Epidermal melanocyte (primary cell): Measurements from ENCODE around the gene TSPAN17.

Source experiments
- DNase-seq: peaks from one replicate; pipeline ENCODE4 v3.0.0; 2011; ENCODE audit warnings: low spot score; ENCODE audit not compliant: insufficient read length

The TSPAN17 gene

DNA sequence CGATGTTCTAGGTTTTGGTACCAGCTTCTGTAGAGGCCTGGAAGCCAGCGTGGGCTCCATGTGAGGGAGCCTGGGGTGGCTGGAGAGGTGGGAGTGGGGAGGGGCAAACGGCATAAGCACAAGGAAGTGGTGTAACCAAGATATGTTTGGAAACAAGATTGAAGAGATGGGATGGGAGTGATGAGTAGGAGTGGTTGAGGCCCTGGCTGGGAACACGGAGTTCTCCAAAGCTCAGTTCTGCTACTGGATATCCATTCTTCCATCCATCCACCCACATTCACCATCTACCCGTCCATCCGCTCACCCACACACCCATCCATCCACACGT is 12.2 kb downstream of the TSPAN17 start:
- DNase-seq: no peak

DNA sequence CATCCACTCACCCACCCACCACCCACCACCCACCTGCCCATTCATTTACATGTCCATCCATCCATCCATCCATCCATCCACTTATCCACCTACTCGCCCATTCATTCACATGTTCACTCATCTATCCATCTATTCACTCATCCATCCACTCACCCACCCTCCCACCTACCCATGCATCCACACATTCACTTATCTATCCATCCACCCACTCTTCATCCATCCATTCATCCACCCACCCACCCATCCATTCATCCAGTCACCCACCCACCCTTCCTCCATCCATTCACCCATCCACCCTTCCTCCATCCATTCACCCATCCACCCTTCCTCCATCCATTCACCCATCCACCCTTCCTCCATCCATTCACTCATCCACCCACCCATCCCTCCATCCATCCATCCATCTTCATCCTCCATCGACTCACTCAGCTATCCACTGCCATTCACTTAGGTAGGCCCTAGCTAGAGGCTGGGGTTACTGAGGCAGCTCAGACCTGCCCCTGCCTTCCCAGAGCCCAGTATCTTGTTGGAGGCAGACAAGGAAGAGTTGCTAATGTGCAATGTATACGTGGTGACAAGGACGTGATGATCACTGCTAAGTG is 12.7 kb downstream of the TSPAN17 start:
- no peak for DNase-seq

DNA sequence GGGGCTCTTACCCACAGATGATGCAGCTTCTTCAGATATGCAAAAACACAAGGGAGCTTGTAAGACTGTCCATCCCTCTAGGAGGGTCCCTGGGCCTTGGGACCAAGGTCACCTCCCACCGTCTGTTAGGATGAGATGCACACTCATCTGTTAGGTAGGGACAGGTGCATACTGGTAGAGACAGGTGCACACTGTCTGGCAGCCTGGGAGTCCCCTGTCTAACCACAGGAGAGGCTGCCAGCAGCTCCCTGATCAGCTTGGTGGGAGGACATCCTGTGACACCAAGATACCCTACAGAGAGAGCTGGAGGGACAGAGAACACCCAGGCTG is 13.2 kb downstream of the TSPAN17 start:
- no peak for DNase-seq

DNA sequence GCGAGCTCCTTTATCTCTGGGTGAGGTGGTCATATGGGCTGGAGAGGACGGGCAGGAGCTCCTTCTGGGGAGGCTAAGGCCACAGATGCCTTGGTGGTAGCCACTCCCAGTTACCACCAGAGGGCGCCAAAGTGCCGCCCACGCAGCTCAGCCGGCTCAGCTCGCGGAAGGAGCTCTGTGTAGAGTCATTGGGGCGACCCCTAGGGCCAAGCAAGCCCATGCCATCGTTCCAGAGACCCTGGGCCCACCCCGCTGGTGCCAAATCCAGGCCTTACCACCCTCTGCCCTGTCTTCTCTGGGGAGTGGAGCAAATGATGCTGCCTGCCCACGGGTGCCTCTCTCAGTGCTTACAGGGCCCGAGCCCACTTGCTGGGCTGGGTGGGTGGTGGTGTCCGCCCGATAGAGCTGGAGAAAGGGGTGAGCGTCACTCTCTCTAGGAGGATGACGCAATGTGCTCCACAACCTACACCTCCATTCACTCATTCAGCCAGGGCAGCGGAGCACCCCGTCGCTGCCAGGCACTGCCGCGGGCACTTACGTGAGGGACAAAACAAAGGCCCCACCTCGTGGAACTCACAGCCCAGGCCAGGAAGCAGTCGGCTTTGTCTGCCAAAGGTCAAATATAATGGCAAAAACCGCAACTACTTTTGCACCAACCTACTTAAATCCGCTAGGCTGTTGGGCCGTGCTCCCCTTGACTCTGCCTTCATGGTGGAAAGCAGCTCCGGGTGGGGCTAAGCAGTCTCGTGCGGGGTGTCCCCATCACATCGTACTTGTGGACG is 13.8 kb downstream of the TSPAN17 start:
- peak; percentile 93 for DNase-seq

DNA sequence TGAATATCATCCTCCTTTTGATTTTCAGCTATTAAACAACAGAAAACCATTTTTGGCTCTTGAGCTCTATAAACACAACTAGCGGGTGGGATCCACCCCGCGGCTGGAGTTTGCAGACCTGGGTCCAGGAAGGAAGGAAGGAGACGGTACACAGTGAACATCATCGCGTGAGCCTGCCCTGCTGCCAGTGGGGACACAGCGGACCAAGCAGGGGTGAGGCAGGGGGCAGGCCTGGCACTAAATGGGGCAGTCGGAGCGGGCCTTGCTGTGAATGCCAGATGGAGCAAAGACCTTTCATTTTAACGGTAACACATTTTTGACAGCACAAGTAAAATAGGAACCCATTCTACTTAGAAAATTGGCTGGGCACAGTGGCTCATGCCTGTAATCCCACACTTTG is 14.4 kb downstream of the TSPAN17 start:
- no peak for DNase-seq

DNA sequence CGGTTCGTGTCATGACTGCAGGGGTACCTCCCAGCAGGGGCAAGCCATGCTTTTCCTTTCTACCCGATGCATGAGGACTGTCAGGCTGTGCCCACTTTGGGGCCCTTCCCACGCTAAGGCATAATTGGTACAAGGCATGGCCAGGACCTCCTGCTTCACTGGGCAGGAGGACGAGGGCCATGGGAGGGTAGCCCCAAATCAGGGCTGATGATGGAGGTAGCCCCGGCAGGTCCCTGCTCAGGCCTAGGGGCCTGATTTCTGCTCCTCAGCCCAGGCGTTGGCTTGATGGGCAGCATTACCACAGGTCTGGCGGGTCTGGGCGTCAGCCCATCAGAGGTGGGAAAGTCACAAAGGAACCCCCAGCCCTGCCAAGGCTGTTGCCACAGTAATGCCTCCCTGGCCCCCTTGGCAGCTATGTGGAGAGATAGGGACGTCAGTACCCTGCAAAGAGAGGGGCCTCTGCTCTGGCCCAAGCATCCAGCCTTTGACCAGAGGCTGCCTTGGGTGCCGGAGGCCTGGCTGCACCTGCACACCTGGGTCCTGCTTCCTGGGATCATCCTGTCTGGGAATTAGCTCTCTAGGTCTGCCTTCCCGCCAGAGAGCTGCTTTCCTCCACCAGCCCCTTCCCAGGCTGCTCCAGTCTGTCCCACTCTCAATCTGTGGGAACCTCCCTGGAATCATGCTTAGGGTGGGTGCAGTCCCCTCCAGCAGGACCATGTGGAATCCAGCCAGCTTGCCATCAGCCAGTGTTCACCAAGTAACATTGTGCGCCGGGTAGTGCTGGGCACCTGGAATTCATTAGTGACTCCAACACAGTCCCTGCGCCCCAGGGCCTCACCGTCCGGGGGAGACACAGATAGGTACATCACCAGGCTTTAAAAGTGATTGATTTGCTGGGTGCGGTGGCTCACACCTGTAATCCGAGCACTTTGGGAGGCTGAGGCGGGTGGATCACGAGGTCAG is 15.4 kb downstream of the TSPAN17 start:
- DNase-seq: no peak

DNA sequence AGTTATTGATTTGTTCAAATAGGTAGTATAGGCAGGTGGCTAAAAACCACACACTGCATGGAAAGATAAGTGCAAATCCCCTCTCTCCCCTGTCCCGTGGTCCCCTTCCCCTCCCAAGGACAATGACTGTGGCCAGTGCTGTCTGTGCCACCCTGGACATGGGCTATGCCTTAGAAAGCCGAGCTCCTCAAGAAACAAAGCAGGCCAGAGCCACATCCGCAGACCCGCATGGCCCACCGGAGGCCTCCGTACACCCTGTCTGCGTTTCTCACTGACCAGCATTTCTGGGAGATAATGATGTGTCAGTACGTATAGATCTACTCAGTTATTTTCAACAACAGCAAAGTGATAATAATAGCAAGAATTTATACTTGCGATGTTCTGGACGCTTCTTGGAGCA is 16.3 kb downstream of the TSPAN17 start:
- no peak for DNase-seq

DNA sequence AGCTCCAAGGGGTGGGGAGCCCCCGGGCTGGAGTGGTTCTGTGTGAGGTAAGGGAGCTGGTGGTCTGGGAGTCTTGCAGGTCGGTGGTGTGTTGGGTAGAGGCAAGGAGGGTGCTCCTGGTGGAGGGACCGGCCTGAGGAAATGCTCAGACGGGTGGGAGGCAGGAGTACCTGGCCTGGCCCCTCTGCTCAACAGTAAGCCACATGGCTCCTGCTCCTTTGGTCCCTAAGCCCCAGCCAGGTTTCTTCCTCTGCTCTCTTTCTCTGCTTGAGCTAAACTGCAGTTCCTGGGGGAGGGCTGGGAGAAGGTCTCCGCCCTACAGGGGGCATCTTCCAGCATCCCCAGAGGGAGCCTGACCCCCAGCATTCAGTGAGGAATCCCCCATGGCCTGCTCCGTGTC is 17.2 kb downstream of the TSPAN17 start:
- DNase-seq: no peak

DNA sequence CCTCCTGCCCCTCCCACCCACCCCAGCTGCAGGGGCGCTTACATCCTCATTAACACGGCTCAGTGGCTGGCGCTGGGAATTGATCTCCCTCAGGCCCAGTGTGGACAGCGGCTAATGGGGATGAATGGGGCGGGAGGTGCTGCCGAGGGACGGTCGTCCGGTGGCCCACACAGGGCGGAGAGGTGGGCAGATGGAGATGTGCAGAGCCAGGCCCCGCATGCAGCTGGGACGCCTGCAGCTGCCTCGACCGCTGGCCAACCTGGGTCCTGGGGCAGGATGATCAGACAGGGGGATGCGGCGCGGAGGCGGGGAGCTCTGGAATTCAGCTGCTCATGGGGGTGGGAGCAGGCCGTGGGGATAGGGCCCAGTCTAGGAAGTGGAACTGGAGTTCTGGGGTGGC is 17.6 kb downstream of the TSPAN17 start:
- no peak for DNase-seq

DNA sequence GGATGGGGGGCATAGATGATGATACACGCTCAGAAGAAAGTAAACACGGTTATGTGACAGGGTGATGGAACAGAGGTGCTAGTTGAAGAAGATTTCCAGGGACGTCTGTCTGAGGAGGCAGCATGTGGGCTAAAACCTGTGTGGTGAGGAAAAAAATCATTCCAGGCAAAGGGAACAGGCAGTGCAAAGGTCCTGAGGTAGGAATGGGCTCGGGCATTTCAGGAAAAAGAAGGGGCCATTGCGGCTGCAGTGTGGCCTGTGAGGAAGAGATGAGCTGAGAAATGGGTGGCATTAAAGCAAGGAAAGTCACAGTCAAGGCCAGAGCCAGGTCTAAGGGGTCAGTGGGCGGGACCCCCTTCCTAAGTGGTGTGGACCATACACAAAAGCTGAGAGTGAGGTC is 18.2 kb downstream of the TSPAN17 start:
- DNase-seq: no peak

DNA sequence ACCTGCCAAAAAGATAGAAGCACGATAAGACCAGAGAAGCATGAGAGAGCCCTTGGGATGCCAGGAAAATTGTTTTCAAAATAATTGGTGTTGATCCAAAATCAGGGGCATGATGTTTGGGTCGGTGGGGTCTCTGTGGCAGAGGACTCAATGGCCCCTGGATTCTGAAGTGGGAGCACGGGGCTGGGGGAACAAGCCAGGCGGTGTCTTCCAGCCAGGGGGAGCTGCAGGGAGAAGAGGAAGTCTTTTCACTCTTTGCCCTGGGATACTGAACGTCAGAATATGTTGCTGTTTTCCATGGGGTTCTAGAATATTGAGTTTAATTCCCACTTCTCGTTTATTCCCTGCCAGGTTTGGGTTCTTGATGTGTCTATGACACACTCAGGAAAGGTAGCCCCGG is 20.4 kb downstream of the TSPAN17 start:
- no peak for DNase-seq

DNA sequence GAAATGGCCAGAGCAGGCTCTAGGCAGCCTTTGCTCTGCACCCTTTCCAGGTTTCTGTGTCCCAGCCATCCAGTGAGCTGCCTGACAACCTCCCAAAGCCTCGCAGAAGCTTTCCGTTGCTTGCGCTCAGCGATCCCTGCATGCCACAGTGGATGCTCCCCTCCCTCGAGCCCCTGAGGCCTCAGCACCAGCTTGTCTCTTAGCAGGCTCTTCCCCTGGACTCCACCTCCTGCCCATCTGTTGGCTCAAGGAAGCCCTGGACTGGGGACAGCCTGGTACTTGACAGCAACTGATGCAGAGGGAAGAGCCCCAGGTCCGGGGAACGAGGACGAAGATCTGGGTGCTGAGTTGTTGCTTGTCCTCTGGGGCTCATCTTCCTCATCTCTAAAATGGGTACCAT is 23.2 kb downstream of the TSPAN17 start:
- no peak for DNase-seq

DNA sequence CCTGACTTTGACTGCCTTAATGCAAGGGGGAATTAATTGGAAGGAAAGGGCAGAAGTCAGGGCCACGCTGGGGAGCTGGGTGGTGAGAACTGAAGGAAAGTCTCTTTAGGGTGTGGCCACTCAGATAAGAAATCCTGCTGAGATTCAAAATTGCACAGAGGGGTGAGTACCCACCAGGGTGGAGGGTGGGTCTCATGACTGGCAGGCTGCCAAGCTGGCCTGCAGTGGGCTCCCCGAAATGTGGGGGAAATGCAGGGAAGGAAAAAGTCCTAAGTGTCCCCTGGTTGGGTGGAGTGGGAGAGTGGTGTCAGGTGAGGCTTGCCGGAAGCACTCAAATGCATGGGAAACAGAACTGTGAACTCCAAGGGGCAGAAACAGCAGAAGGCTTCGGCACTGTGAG is 24.1 kb downstream of the TSPAN17 start:
- DNase-seq: no peak

DNA sequence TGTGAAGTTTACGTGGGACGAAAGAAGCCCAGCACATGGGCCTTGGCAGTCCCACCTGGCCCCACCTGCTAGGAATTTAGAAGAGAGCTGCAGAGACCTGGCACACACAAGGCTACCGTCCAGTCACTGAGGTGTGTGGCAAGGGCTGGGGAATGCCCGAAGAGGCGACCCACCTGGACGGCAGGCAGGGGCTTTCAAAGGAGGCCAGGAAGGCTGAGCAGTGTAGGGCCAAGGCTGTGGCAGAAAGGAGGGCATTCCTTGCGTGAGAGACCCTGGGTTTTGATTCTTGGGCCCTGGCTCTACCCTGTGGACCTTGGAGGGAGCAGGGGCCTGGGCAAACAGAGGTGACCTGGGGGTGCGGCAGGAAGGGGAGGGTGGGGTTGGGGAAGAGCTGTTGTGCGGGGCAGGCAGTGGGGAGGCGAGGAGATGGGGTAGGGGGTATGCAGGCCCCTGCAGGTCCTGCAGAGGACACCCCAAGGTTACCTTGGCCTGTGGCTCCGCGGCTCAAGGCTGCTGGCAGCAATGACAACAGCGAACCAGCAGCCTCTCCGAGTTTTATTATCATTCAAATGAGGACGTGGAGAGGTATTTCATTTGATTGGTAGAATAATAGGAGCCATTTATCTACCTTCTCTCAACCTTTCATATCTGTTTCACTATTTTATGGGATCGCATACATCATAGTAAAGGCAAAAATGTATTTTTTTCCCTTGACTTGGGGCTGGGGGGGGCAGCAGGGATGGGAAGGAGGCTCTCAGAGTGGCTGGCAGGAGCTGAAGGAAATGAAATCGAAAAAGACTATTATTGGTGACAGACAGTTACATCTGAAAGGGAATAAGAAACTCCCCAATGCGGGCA is 24.8 kb downstream of the TSPAN17 start:
- no peak for DNase-seq

DNA sequence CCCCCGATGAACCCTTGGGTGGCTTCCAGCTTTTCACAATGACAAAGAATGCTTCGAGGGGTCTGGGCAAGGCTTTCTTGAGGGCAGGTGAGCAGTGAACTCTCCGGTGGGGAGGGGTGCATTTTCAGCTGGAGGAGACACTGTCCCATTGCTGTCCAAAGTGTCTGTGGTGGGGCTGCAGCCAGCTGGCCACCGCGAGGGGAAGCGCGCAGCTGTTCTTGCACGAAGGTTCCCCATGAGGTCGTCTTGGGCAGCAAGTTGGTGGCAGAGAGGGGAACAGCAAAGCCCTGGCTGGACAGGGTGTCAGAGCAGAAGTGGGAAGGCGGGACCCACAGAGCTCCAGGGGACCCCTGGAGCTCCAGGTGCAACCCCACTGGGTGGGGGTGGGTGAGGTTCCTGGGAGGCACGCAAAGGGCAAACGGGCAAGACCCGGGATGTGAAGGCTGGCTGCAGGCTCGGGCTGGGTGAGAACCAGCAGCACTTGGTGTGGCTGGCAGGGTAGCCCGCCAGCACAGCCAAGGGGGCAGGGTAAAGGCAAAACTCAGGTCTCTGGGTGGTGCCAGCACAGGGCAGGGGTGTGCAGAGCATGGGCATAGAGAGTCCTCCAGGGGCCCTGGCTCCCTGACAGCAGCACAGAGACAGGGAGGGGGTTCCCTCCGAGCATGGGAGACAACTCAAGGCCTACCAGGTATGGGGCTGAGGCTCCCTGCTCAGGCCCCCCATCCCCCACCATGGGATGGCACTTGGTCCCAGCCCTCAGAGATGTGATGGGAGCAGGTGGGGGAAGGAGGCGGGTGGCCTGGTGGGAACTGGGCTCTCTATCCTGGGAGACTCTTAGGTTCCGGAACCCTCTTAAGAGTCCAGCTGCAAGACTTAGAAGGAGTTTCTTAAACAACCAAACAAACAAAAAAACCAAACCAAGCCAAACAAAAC is 26.6 kb downstream of the TSPAN17 start:
- no peak for DNase-seq

DNA sequence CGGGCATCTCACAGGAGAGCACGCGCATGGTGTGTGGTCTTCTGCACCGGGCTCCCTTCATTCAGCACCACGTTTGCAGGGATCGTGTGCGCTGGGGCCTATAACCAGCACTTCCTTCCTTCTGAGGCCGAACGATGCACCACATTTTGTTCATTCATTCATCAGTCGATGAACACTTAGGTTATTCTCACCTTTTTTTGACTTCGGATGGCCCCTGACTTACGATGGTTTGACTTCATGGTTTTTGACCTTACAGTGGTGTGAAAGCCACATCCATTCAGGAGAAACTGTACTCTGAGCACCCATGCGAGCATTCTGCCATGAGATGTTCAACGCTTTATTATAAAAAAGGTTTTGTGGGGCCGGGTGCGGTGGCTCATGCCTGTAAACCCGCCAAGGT is 27.5 kb downstream of the TSPAN17 start:
- no peak for DNase-seq

DNA sequence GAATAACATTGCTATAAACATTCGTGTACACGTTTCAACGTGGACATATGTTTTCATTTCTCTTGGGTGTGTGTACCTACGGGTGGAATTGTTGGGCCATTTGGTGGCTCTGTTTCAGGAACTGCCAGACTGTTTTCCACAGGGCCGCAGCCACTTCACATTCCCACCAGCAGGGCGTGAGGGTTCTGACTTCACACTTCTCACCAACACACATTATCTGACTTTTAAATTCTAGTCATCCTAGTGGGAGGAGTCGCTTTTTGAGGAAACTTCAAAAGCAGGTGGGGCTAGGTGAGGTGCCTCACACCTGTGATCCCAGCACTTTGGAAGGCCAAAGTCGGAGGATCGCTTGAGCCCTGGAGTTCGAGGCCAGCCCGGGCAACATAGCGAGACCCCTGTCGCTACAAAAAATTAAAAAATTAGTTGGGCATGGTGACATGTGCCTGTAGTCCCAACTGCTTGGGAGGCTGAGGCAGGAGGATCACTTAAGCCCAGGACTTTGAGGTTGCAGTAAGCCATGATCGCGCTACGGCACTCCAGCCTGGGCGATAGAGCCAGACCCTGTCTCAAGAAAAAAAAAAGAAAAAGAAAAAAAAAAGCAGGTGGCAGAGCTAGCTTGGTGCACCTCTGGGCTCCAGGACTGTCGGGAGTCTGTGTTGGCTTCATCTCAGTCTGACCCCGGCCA is 28.5 kb downstream of the TSPAN17 start:
- DNase-seq: no peak

DNA sequence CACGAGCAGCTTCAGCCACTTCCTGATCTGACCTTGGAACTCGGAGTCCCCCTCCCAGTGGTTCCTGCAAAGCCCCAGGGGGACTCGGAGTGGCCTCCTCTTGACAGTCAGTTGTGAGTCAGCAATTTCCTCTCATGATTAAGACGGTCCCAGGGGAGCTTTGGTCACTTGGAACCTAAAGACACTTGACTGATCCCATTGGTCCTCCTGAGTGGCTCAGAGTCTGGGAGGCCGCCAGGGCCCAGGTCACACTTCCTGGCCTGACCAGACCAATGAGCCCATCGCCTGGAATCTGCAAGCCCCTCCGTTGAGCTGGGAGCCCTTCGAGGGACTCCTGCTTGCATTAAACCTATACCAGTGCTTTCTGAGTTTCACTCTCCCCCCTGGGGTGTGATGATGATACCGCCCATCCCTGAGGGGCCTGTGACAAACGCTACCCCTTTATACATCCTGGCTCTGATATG is 29.1 kb downstream of the TSPAN17 start:
- no peak for DNase-seq

DNA sequence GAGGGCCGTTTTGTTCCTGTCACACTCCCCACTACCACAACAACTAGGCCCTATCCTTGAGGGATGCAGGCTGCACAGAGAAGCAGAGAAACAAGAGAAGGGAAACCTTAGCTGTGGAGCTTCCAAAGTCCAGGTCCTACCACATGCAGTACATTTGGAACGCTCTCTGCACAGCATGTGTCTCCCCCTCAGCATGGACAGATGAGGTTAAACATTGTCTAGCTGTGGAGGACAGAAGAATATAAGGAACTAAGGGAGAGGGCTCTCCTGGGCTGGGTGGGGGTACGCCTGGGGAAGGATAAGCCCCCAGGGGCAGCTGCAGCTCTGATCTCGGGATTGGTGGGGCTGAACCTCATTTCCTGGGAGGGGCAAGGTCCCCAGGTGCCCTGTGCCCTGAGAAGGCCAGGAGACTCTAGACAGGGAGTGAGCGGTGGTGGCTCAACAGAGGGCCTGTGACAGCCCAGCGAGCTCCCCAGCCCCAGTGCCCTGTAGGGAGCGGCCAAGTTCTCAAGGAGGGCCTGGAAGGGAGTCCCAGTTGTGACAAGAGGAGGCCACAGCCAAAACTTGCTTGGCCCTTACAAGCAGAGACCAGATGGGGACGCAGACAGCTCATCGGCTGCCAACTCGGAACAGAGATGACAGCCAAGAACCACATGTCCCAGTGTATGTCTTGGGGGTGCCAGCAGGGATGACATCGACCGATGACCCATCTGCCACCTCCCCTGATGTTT is 30.1 kb downstream of the TSPAN17 start:
- DNase-seq: no peak
